Breast epithelium (tissue), 3 donors: ENCODE measurements around the gene USP22.

Experiments
- POLR2A ChIP-seq: fragments of 450-650 bp; IDR thresholded peaks from one replicate; pipeline ENCODE4 v1.6.1; 2016; ENCODE audit warnings: antibody characterized with exemption, mild to moderate bottlenecking, moderate library complexity
- TF ChIP-seq, protein P1 (sequence below), 3 donors: fragments of 450-650 bp; IDR thresholded peaks; one replicate each; pipeline ENCODE4 v1.5.1; 2016 to 2017; ENCODE audit warnings: antibody characterized with exemption in 3 of 3, mild to moderate bottlenecking in 3 of 3, moderate library complexity in 3 of 3

DNA sequence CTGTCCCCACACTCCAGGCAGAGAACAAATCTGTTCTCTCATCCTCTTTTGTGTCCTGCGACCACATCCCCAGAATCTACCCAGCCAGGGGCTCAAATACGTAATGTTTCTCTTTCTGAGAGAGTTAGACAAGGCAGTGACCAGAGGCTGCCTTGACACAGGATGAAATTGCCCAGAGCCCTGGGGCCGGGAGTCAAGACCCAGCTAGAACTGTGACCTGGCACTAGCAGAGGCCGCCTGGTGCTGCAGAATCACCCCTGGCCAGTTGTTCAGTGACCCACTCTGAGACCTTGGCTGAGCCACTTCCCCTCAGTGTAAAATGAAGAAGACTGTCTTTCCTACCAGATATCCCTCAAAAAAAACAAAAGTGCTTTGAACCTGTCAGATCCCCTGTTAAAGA, 72.5 kb downstream of the USP22 start:
- TF ChIP-seq POLR2A: no peak
- TF ChIP-seq, protein P1, sequence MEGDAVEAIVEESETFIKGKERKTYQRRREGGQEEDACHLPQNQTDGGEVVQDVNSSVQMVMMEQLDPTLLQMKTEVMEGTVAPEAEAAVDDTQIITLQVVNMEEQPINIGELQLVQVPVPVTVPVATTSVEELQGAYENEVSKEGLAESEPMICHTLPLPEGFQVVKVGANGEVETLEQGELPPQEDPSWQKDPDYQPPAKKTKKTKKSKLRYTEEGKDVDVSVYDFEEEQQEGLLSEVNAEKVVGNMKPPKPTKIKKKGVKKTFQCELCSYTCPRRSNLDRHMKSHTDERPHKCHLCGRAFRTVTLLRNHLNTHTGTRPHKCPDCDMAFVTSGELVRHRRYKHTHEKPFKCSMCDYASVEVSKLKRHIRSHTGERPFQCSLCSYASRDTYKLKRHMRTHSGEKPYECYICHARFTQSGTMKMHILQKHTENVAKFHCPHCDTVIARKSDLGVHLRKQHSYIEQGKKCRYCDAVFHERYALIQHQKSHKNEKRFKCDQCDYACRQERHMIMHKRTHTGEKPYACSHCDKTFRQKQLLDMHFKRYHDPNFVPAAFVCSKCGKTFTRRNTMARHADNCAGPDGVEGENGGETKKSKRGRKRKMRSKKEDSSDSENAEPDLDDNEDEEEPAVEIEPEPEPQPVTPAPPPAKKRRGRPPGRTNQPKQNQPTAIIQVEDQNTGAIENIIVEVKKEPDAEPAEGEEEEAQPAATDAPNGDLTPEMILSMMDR (IDR thresholded peaks at IDR 0.05): no peak
